Common myeloid progenitor, CD34-positive (primary cell): ENCODE measurements around the gene ITPRIP.
A peak's percentile ranks its signal among the peaks of the same experiment; 100 is the strongest.

ENCODE experiments used
- CTCF ChIA-PET: fragments of 350-600 bp; sonication (Branson Sonifier 250); formaldehyde crosslinking; loops from one replicate; lab custom pipeline; 2021; ENCODE audit warnings: antibody characterized with exemption; lab: Charles Lee
- POLR2A ChIA-PET: fragments of 350-600 bp; sonication (Branson Sonifier 250); formaldehyde crosslinking; loops from one replicate; lab custom pipeline; 2021; ENCODE audit warnings: antibody characterized with exemption; lab: Charles Lee
- DNase-seq, 3 donors: peaks; one replicate each; pipeline versions ENCODE4 v3.0.0 to v3.0.0-alpha.2; 2013
- H3K27ac ChIP-seq, 2 experiments: 1 replicate in 1 of 2; 2 replicates in 1 of 2; pipeline ENCODE4 v1.7.0; 2013; ENCODE audit warnings: inconsistent platforms in 2 of 2, low read length in 2 of 2, mild to moderate bottlenecking in 2 of 2, low read depth in 1 of 2, moderate library complexity in 1 of 2; ENCODE audit not compliant: severe bottlenecking in 2 of 2, insufficient read depth in 1 of 2, poor library complexity in 1 of 2
- H3K27me3 ChIP-seq, 5 experiments: replicated peaks in 2 of 5; 1 replicate in 3 of 5; 2 replicates in 2 of 5; pipeline versions ENCODE4 v1.6.1 to v1.7.0; 2013; ENCODE audit warnings: low read length in 4 of 5, mild to moderate bottlenecking in 2 of 5, moderate library complexity in 2 of 5, inconsistent platforms in 1 of 5; ENCODE audit not compliant: insufficient read depth in 5 of 5, control insufficient read depth in 4 of 5
- H3K36me3 ChIP-seq, 4 experiments: 1 replicate in 2 of 4; 2 replicates in 2 of 4; pipeline versions ENCODE4 v1.6.1 to v1.7.0; 2013; ENCODE audit warnings: low read length in 3 of 4, control low read depth in 1 of 4, mild to moderate bottlenecking in 1 of 4; ENCODE audit not compliant: control insufficient read depth in 4 of 4, insufficient read depth in 4 of 4
- H3K4me1 ChIP-seq, 4 experiments: 1 replicate in 3 of 4; 2 replicates in 1 of 4; pipeline versions ENCODE4 v1.6.1 to v1.7.1; 2013; ENCODE audit warnings: low read length in 3 of 4, mild to moderate bottlenecking in 3 of 4, control low read depth in 1 of 4, inconsistent platforms in 1 of 4, moderate library complexity in 1 of 4; ENCODE audit not compliant: control insufficient read depth in 4 of 4, insufficient read depth in 4 of 4; ENCODE audit errors: control extremely low read depth in 1 of 4
- H3K4me3 ChIP-seq, 7 experiments: 1 replicate in 4 of 7; 2 replicates in 3 of 7; pipeline versions ENCODE4 v1.5.1 to v1.7.0; 2013; ENCODE audit warnings: mild to moderate bottlenecking in 7 of 7, low read length in 6 of 7, moderate library complexity in 6 of 7, inconsistent platforms in 2 of 7, low read depth in 2 of 7, control low read depth in 1 of 7; ENCODE audit not compliant: insufficient read depth in 4 of 7, control insufficient read depth in 1 of 7; ENCODE audit errors: extremely low read depth in 1 of 7
- H3K9me3 ChIP-seq, 5 experiments: 1 replicate in 4 of 5; 2 replicates in 1 of 5; pipeline versions ENCODE4 v1.6.1 to v1.7.1; 2013; ENCODE audit warnings: low read length in 4 of 5, mild to moderate bottlenecking in 2 of 5, inconsistent platforms in 1 of 5, low read depth in 1 of 5, moderate library complexity in 1 of 5; ENCODE audit not compliant: control insufficient read depth in 4 of 5, insufficient read depth in 2 of 5; ENCODE audit errors: control extremely low read depth in 1 of 5
- WGBS: methylation state at CpG from one replicate; pipeline ENCODE4 v1.1.5; 2013; ENCODE audit not compliant: insufficient coverage; 5-methylcytosine and 5-hydroxymethylcytosine counted together

ITPRIP gene

DNA sequence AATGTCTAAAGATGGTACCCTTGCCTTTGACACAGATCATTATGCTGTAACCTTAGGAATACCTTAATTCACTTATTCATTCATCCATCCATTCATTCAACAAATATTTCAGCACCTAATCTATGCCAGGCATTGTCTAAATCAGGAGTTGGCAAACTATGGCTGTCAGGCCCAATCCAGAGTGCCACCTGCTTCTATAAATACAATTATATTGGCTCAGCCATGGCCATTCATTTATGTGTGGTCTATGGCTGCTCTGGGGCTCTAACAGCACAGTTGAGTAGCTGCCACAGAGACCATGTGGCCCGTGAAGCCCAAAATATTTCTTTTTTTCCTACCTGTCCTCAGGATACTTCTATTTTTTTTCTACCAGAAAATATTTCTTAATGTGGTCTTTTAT lies 6.0 kb upstream of the ITPRIP start:
- H3K27ac ChIP-seq, result no peak overlapping the region
- H3K27me3 ChIP-seq, result no peaks in the 10 kb centered on the region
- H3K4me1 ChIP-seq, result peaks cover 13 to 20% (median 17%) of the 10 kb centered on the region in 4 experiments
- no peaks in the 10 kb centered on the region for H3K9me3 ChIP-seq
- no peaks in the 10 kb centered on the region for H3K36me3 ChIP-seq
- no CpG with 5 or more reads among the region's 1 CpG for WGBS
- ChIA-PET CTCF (interaction anchor here (1.5 to 12.5 kb wide), 2 partner anchors 16 to 39 kb away, joined by 3 to 191 read pairs; no protein-coding TSS in a partner anchor), POLR2A (no interaction called here)
- no peak for DNase-seq
- no peak overlapping the region for H3K4me3 ChIP-seq

DNA sequence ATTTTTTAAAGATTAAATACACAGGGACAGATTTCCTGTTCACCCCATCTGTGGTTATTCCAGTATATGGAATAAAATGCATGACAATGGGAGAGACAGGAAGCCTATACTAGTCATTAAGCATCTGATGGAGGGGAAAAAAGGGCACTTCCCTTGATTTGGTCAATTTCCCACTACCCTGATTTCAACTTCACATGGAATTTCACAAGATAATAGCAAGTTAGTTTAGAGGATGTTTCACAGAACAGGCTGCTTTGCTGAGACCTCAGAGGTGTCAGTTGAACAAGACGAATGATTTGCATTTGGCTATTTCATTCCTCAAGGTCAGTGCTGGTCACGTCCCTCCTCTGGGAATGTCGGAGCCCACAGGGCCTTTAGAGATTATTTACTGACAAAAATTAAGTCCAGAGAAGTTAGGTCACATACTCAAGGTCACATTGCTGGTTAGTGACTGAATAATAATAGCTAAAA lies 4.7 kb upstream of the ITPRIP start:
- DNase-seq, result no peak
- ChIA-PET CTCF (interaction anchor here (1.0 to 12.5 kb wide), 6 partner anchors 8 to 51 kb away, joined by 3 to 191 read pairs (median 5); partner anchors contain the start of gene CFAP58), POLR2A (no interaction called here)
- no peaks in the 10 kb centered on the region for H3K27me3 ChIP-seq
- H3K4me3 ChIP-seq, result no peak overlapping the region
- no peak overlapping the region for H3K27ac ChIP-seq
- no peaks in the 10 kb centered on the region for H3K36me3 ChIP-seq
- H3K9me3 ChIP-seq, result no peaks in the 10 kb centered on the region
- H3K4me1 ChIP-seq, result peaks cover 12 to 24% (median 20%) of the 10 kb centered on the region in 4 experiments
- 100% methylated on average over 1 of the region's 3 CpGs for WGBS

DNA sequence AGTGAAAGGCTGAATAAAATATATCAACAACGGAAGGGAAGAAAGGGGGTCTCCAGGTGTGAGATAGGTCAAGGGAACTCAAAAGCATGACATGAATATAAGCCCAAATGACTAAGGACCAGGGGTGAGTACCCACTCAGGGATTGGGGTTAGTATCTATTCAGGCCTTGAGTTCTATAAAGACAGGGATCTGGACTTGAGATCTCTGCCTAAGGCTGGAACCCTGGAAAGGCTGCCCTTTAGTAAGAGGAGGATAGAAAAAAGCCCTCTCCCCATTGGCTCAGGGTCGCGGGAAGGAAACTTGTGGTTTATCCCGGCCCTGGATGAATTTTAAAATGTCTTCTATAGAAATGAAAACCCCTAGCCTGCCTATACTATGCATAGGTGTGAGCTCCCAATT lies 2.4 kb upstream of the ITPRIP start:
- DNase-seq, result no peak
- 71% methylated on average over 2 of the region's 4 CpGs for WGBS
- H3K27ac ChIP-seq, result peak overlapping the region in 1 of 2 experiments; percentile 54
- H3K4me3 ChIP-seq, result no peak overlapping the region
- POLR2A ChIA-PET, result no interaction called here
- no peaks in the 10 kb centered on the region for H3K27me3 ChIP-seq
- peaks cover 18 to 37% (median 35%) of the 10 kb centered on the region in 4 experiments for H3K4me1 ChIP-seq
- CTCF ChIA-PET, result interaction anchor here (0.5 to 2.5 kb wide), 6 partner anchors 10 to 64 kb away, joined by 3 to 20 read pairs (median 4); no protein-coding TSS in a partner anchor
- H3K9me3 ChIP-seq, result no peaks in the 10 kb centered on the region
- peaks cover 0 to under 1% (median 0%) of the 10 kb centered on the region in 4 experiments for H3K36me3 ChIP-seq

DNA sequence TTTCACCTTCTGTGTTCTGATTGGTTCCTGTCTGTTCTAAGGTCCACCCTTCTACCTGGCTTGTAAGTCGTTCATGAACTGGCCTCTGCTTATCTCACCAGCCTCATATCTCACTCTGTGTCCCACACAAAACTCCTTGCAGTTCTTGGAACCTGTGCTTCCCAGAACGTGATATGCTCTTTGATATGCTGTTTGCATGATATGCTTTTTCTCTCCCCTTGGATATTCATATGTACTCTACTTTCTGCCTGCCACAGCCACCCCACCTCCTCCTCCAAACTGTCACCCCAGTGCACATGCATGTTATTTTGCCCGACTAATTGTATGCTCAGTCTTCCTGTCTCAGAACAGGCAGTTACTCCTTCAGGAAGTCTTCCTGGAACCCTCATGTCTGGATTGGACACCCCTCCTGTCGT lies 1.9 kb upstream of the ITPRIP start:
- no peak for DNase-seq
- WGBS, result 19% methylated on average over 3 of the region's 4 CpGs
- peak overlapping the region in 3 of 7 experiments; percentile 87 to 93 (median 93) for H3K4me3 ChIP-seq
- ChIA-PET POLR2A (no interaction called here), CTCF (interaction anchor here (1.1 to 7.5 kb wide), 8 partner anchors 9 to 66 kb away, joined by 3 to 68 read pairs (median 10); no protein-coding TSS in a partner anchor)
- no peaks in the 10 kb centered on the region for H3K27me3 ChIP-seq
- H3K27ac ChIP-seq, result peak overlapping the region in 1 of 2 experiments; percentile 54
- H3K36me3 ChIP-seq, result peaks cover 0 to 6% (median 0%) of the 10 kb centered on the region in 4 experiments
- H3K4me1 ChIP-seq, result peaks cover 18 to 41% (median 40%) of the 10 kb centered on the region in 4 experiments
- no peaks in the 10 kb centered on the region for H3K9me3 ChIP-seq

- H3K27ac ChIP-seq, result peak overlapping the region in 1 of 2 experiments; percentile 96
- no peaks in the 10 kb centered on the region for H3K9me3 ChIP-seq
- POLR2A ChIA-PET, result no interaction called here
- no peaks in the 10 kb centered on the region for H3K27me3 ChIP-seq
- peak overlapping the region in 6 of 7 experiments; percentile 85 to 93 (median 89) for H3K4me3 ChIP-seq
- CTCF ChIA-PET, result interaction anchor here (1.1 to 7.5 kb wide), 9 partner anchors 9 to 66 kb away, joined by 3 to 68 read pairs (median 11); no protein-coding TSS in a partner anchor
- peaks cover 21 to 41% (median 41%) of the 10 kb centered on the region in 4 experiments for H3K4me1 ChIP-seq
- 6% methylated on average over 8 of the region's 11 CpGs for WGBS
- H3K36me3 ChIP-seq, result peaks cover 0 to 11% (median 1%) of the 10 kb centered on the region in 4 experiments
- peak in 2 of 3 donors; percentile 48 to 59 for DNase-seq
Observed at GRCh38 chr10:104339469-104340110, 1.3 kb upstream of the ITPRIP start.

DNA sequence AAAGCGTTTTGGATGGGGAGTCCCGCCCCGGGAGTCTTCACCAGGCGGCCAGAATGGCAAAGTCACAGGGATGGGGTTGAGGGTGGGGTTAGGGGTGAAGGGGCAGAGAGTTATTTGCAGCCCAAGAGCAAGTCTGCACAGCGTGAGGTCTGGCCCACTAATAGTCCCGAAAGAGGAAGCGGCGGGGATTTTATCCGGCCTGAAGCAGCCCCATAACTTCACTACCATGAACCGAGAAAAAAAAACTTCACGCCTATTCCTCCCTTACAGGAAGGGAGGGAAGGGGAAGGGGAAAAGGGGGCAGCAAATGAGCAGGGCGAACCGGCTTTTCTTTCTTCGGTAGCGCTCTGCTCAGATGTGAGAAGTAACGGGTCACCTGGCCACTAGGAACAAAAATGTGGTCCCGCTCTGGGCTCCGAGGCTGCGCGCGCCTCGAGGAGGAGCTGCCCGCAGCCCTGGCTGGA lies 712 bp downstream of the ITPRIP start:
- H3K9me3 ChIP-seq, result no peaks in the 10 kb centered on the region
- CTCF ChIA-PET, result interaction anchor here (0.8 to 7.5 kb wide), 14 partner anchors 9 to 64 kb away, joined by 3 to 68 read pairs (median 6); partner anchors contain the start of gene CFAP58
- POLR2A ChIA-PET, result interaction anchor here (1.1 to 1.4 kb wide), 2 partner anchors 9 to 12 kb away, joined by 3 to 4 read pairs; no protein-coding TSS in a partner anchor
- peaks cover 0 to 26% (median 1%) of the 10 kb centered on the region in 4 experiments for H3K36me3 ChIP-seq
- peak overlapping the region; percentile 85 to 98 (median 91) for H3K4me3 ChIP-seq
- H3K4me1 ChIP-seq, result peaks cover 21 to 50% (median 42%) of the 10 kb centered on the region in 4 experiments
- peak in 2 of 3 donors; percentile 84 to 86 for DNase-seq
- H3K27ac ChIP-seq, result peak overlapping the region; percentile 86 to 96
- H3K27me3 ChIP-seq, result no peaks in the 10 kb centered on the region
- 0% methylated on average over 11 of the region's 23 CpGs for WGBS
